ENCODE results near the gene CAPN12.

CAPN12 gene

GRCh38 chr19:38708413-38709024 is 35.8 kb downstream of the CAPN12 start:
- no peak for DNase-seq

- no peak for DNase-seq
These were observed 36.7 kb downstream of the CAPN12 start for GRCh38 chr19:38707512-38708114.

- DNase-seq = no peak
These were observed 37.3 kb downstream of the CAPN12 start for GRCh38 chr19:38706792-38707511.

- no peak for DNase-seq
These were observed 38.9 kb downstream of the CAPN12 start for GRCh38 chr19:38705197-38706019.

GRCh38 chr19:38704488-38705026 is 39.7 kb downstream of the CAPN12 start:
- no peak for DNase-seq

GRCh38 chr19:38703509-38703908 is 40.8 kb downstream of the CAPN12 start:
- no peak for DNase-seq

GRCh38 chr19:38702278-38702677 is 42.0 kb downstream of the CAPN12 start:
- DNase-seq = no peak

- no peak for DNase-seq
These were observed 42.7 kb downstream of the CAPN12 start for GRCh38 chr19:38701455-38702063.

- DNase-seq = no peak
These were observed 43.3 kb downstream of the CAPN12 start for GRCh38 chr19:38700902-38701454.

GRCh38 chr19:38700350-38700901 is 43.8 kb downstream of the CAPN12 start:
- no peak for DNase-seq

GRCh38 chr19:38699647-38700349 is 44.5 kb downstream of the CAPN12 start:
- no peak for DNase-seq

- peak; percentile 29 for DNase-seq
These were observed 45.3 kb downstream of the CAPN12 start for GRCh38 chr19:38699027-38699346.

- no peak for DNase-seq
These were observed 45.8 kb downstream of the CAPN12 start for GRCh38 chr19:38698225-38699026.

GRCh38 chr19:38697641-38698071 is 46.6 kb downstream of the CAPN12 start:
- DNase-seq = no peak

GRCh38 chr19:38697197-38697596 is 47.1 kb downstream of the CAPN12 start:
- DNase-seq = no peak

GRCh38 chr19:38696729-38697055 is 47.6 kb downstream of the CAPN12 start:
- no peak for DNase-seq

- no peak for DNase-seq
These were observed 48.2 kb downstream of the CAPN12 start for GRCh38 chr19:38695832-38696728.

- DNase-seq = peak; percentile 68
These were observed 49.0 kb downstream of the CAPN12 start for GRCh38 chr19:38695317-38695683.

GRCh38 chr19:38693380-38694223 is 50.7 kb downstream of the CAPN12 start:
- DNase-seq = no peak

All from inflammatory macrophage treated with lipopolysaccharide for 4 hours (primary cell).